ENCODE data around the gene DFFA. TPM values are rescaled to one million over a fixed set of nuclear protein-coding genes. Genes with fewer than 3 reads are reported as not detected.

The DFFA gene
- 54.9 and 63.0 TPM in 2 replicates for total RNA-seq

GRCh38 chr1:10472220-10473144 is at the start of gene DFFA:
TSS of gene DFFA (minus strand) at chr1:10472529. CDS start at chr1:10472458, 71 bp downstream.

GRCh38 chr1:10474613-10475507 is 2.5 kb upstream of the DFFA start, which contains the start of gene PEX14:
TSS of gene PEX14 (plus strand) at chr1:10474950. CDS start at chr1:10474967, 17 bp downstream.

GRCh38 chr1:10449751-10450150 is 22.6 kb downstream of the DFFA start, which contains the start of gene CORT:
TSS of gene CORT (plus strand) at chr1:10450031. CDS start at chr1:10450224, 193 bp downstream.

GRCh38 chr1:10430216-10431069 is 41.9 kb downstream of the DFFA start, which contains the start of gene CENPS:
TSS of gene CENPS (plus strand) at chr1:10430433. CDS start at chr1:10430518, 85 bp downstream.

Other genes with a start within 250 kb of the DFFA start
- gene PGD, start 73.5 kb downstream of the DFFA start, total RNA-seq: 100 and 158 TPM in 2 replicates
- 8.1 and 8.8 TPM in 2 replicates for gene CENPS, start 42.1 kb downstream of the DFFA start, total RNA-seq
- 0.29 and 0.33 TPM in 2 replicates for gene CORT, start 22.5 kb downstream of the DFFA start, total RNA-seq
- 20.6 and 29.1 TPM in 2 replicates for gene PEX14, start 2.4 kb upstream of the DFFA start, total RNA-seq